ENCODE measurements around the gene APBB2. TPM values are rescaled to one million over a fixed set of nuclear protein-coding genes. Genes with fewer than 3 reads are reported as not detected.
"Not testable (repeated sequence)": the region's sequence is repeated elsewhere in the genome, so short reads cannot be mapped to it uniquely, and the experiment has no call there.

The APBB2 gene
- total and polyA plus RNA-seq, 4 donors = 4.8 to 31.5 (median 11.2) TPM

- peak; percentile 67 for DNase-seq (ENCODE audit: low spot score)
- WGBS = 72% methylated on average over 11 of the region's 11 CpGs
- H3K4me1 ChIP-seq (ENCODE audit: control insufficient read depth in 4 of 4, insufficient read depth in 4 of 4, low read length in 3 of 4) = peaks cover 0 to 5% (median 2%) of the 10 kb centered on the region in 4 donors
- TF ChIP-seq CTCF (IDR thresholded peaks at IDR 0.05; ENCODE audit: low read depth, low read length, missing input control) = peak; percentile 94
- TF ChIP-seq YY1 (IDR thresholded peaks at IDR 0.05) = peak; percentile 50
- no peak for TF ChIP-seq JUND (IDR thresholded peaks at IDR 0.05)
- TF ChIP-seq RAD21 (IDR thresholded peaks at IDR 0.05) = peak; percentile 74 to 81
- H3K36me3 ChIP-seq (ENCODE audit: control insufficient read depth in 4 of 4, insufficient read depth in 3 of 4, low read depth in 1 of 4, low read length in 3 of 4) = no peaks in the 10 kb centered on the region
- no peak overlapping the region for H3K27ac ChIP-seq (ENCODE audit: low read depth in 1 of 2, low read length in 2 of 2)
- no peak overlapping the region for H3K9ac ChIP-seq (ENCODE audit: low read depth in 1 of 2, low read length in 2 of 2)
- no peak overlapping the region for H3K4me3 ChIP-seq (ENCODE audit: low read depth in 1 of 3, low read length in 3 of 3)
- H3K27me3 ChIP-seq (ENCODE audit: control insufficient read depth in 4 of 4, insufficient read depth in 4 of 4, low read length in 3 of 4) = no peaks in the 10 kb centered on the region
- no peaks in the 10 kb centered on the region for H3K9me3 ChIP-seq (ENCODE audit: control insufficient read depth in 4 of 4, low read length in 3 of 4)
Observed at GRCh38 chr4:40924096-40924792, 290.1 kb downstream of the APBB2 start.

GRCh38 chr4:40923316-40924095 lies 290.8 kb downstream of the APBB2 start:
- 89% methylated on average over 19 of the region's 19 CpGs for WGBS
- Histone ChIP-seq H3K27me3 (ENCODE audit: control insufficient read depth in 4 of 4, insufficient read depth in 4 of 4, low read length in 3 of 4) (no peaks in the 10 kb centered on the region), H3K4me3 (ENCODE audit: low read depth in 1 of 3, low read length in 3 of 3) (no peak overlapping the region), H3K9me3 (ENCODE audit: control insufficient read depth in 4 of 4, low read length in 3 of 4) (no peaks in the 10 kb centered on the region), H3K9ac (ENCODE audit: low read depth in 1 of 2, low read length in 2 of 2) (no peak overlapping the region), H3K27ac (ENCODE audit: low read depth in 1 of 2, low read length in 2 of 2) (no peak overlapping the region), H3K4me1 (ENCODE audit: control insufficient read depth in 4 of 4, insufficient read depth in 4 of 4, low read length in 3 of 4) (peaks cover 0 to 8% (median 3%) of the 10 kb centered on the region in 4 donors), H3K36me3 (ENCODE audit: control insufficient read depth in 4 of 4, insufficient read depth in 3 of 4, low read depth in 1 of 4, low read length in 3 of 4) (no peaks in the 10 kb centered on the region)
- TF ChIP-seq CTCF (IDR thresholded peaks at IDR 0.05; ENCODE audit: low read depth, low read length, missing input control) = no peak
- no peak for TF ChIP-seq MAX (IDR thresholded peaks at IDR 0.05)
- TF ChIP-seq RXRA (IDR thresholded peaks at IDR 0.05) = no peak
- no peak for TF ChIP-seq FOXA1 (IDR thresholded peaks at IDR 0.05)
- TF ChIP-seq YY1 (IDR thresholded peaks at IDR 0.05) = no peak
- no peak for DNase-seq (ENCODE audit: low spot score)

GRCh38 chr4:40919976-40920375 lies 294.4 kb downstream of the APBB2 start:
- H3K27ac ChIP-seq (ENCODE audit: low read depth in 1 of 2, low read length in 2 of 2); H3K9me3 ChIP-seq (ENCODE audit: control insufficient read depth in 4 of 4, low read length in 3 of 4); DNase-seq (ENCODE audit: low spot score); H3K4me3 ChIP-seq (ENCODE audit: low read depth in 1 of 3, low read length in 3 of 3); H3K36me3 ChIP-seq (ENCODE audit: control insufficient read depth in 4 of 4, insufficient read depth in 3 of 4, low read depth in 1 of 4, low read length in 3 of 4); H3K27me3 ChIP-seq (ENCODE audit: control insufficient read depth in 4 of 4, insufficient read depth in 4 of 4, low read length in 3 of 4); H3K9ac ChIP-seq (ENCODE audit: low read depth in 1 of 2, low read length in 2 of 2): not testable (repeated sequence)
- 95% methylated on average over 6 of the region's 6 CpGs for WGBS
- peaks cover 0 to 11% (median 7%) of the 10 kb centered on the region in 4 donors for H3K4me1 ChIP-seq (ENCODE audit: control insufficient read depth in 4 of 4, insufficient read depth in 4 of 4, low read length in 3 of 4)

All from liver (tissue), 9 donors.